Measurements from ENCODE around the gene MRPL47.
"Not testable (repeated sequence)": the region's sequence is repeated elsewhere in the genome, so short reads cannot be mapped to it uniquely, and the experiment has no call there.

The MRPL47 gene

GRCh38 chr3:179651687-179652446, 47.4 kb upstream of the MRPL47 start (continued):
- TF ChIP-seq POU6F1 (CRISPR knock-in tag; IDR thresholded peaks at IDR 0.05; ENCODE audit: borderline replicate concordance, low read depth) (no peak), ZNF565 (CRISPR knock-in tag; conservative IDR thresholded peaks at IDR 0.05; ENCODE audit: low read depth) (no peak), ZC3H10 (CRISPR knock-in tag; IDR thresholded peaks at IDR 0.05) (no peak), ZFP3 (CRISPR knock-in tag; IDR thresholded peaks at IDR 0.05) (no peak), ISL1 (CRISPR knock-in tag; IDR thresholded peaks at IDR 0.05) (no peak)

GRCh38 chr3:179646177-179646576, 41.7 kb upstream of the MRPL47 start:
- TF ChIP-seq ZFP30 (CRISPR knock-in tag; IDR thresholded peaks at IDR 0.05) (no peak), TOX (CRISPR knock-in tag; IDR thresholded peaks at IDR 0.05; ENCODE audit: borderline replicate concordance) (no peak), OSR1 (CRISPR knock-in tag; IDR thresholded peaks at IDR 0.05) (no peak), ZNF565 (CRISPR knock-in tag; conservative IDR thresholded peaks at IDR 0.05; ENCODE audit: low read depth) (no peak), POU6F1 (CRISPR knock-in tag; IDR thresholded peaks at IDR 0.05; ENCODE audit: borderline replicate concordance, low read depth) (no peak), ISL1 (CRISPR knock-in tag; IDR thresholded peaks at IDR 0.05) (peak; percentile 88), PPARA (CRISPR knock-in tag; IDR thresholded peaks at IDR 0.05; ENCODE audit: borderline replicate concordance) (no peak), PATZ1 (CRISPR knock-in tag; IDR thresholded peaks at IDR 0.05; ENCODE audit: borderline replicate concordance) (peak; percentile 29; the same call in 1 of the 2 replicates), ZC3H10 (CRISPR knock-in tag; IDR thresholded peaks at IDR 0.05) (peak; percentile 74), CREB5 (CRISPR knock-in tag; IDR thresholded peaks at IDR 0.05; ENCODE audit: low read depth) (0 out of 2 replicates have a peak, but pooled peaks have one; percentile 34), SNAI2 (CRISPR knock-in tag; IDR thresholded peaks at IDR 0.05) (no peak), ARNTL (CRISPR knock-in tag; IDR thresholded peaks at IDR 0.05; ENCODE audit: borderline replicate concordance, low read depth) (no peak), ESRRG (CRISPR knock-in tag; IDR thresholded peaks at IDR 0.05) (no peak), CSDC2 (CRISPR knock-in tag; IDR thresholded peaks at IDR 0.05) (no peak), ZFP3 (CRISPR knock-in tag; IDR thresholded peaks at IDR 0.05) (no peak), TSHZ2 (CRISPR knock-in tag; IDR thresholded peaks at IDR 0.05) (no peak), ZNF70 (CRISPR knock-in tag; IDR thresholded peaks at IDR 0.05) (no peak), CSRNP3 (CRISPR knock-in tag; IDR thresholded peaks at IDR 0.05) (no peak), GLIS3 (CRISPR knock-in tag; IDR thresholded peaks at IDR 0.05) (no peak)

GRCh38 chr3:179643837-179644236, 39.4 kb upstream of the MRPL47 start:
- not testable (repeated sequence) for ATAC-seq

More at GRCh38 chr3:179646177-179646576, 41.7 kb upstream of the MRPL47 start:
- ATAC-seq = peak; percentile 58; the same call in 2 of the 3 replicates
